ENCODE measurements around the gene KLHL20.

- TF ChIP-seq CTCF (IDR thresholded peaks at IDR 0.05): no peak
- no peak for TF ChIP-seq POLR2A (IDR thresholded peaks at IDR 0.05)
Measured at GRCh38 chr1:173768827-173769226, 54.0 kb downstream of the KLHL20 start.
